GM13977 (cell line): ENCODE measurements around the gene SVBP.

Experiments
- DNase-seq: peaks from one replicate; pipeline ENCODE4 v3.0.0; 2012; ENCODE audit warnings: low spot score
- in situ Hi-C: fragments of 300-500 bp; cut with MboI; formaldehyde crosslinking; loops from one replicate; pipeline ENCODE4 v1.12.0; 2022; ENCODE audit warnings: low sequenced_read_pairs, low pct_unique_long_range_greater_than_20kb, mixed read lengths, inconsistent platforms; ENCODE audit not compliant: unreplicated experiment
- TF ChIP-seq, protein P1 (sequence below): IDR thresholded peaks from 2 replicates; pipeline ENCODE4 v1.5.1; 2012; ENCODE audit warnings: mild to moderate bottlenecking, control low read depth; ENCODE audit not compliant: insufficient read depth; ENCODE audit errors: extremely low read depth, missing control alignments

SVBP gene

DNA sequence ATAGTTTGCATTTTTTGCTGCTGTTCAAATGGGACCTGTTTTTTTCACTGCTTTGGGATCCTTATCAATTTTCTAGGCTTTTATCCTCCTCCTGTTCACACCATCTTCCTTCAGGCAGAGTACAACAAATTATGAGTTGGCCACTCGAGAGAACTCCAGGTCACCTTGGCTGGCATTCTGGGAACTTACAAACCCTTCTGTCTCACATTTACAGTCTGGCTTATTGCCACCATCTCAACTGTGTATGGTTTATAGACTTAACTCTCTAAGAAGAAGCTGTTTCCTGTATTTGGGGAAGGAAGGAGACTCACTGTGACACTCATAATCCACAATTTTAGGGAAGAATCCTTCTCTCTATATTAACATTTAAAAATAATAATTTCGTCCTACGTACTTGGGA, 23.8 kb upstream of the SVBP start:
- no peak for DNase-seq
- in situ Hi-C loops: no loop called here
- TF ChIP-seq, protein P1, sequence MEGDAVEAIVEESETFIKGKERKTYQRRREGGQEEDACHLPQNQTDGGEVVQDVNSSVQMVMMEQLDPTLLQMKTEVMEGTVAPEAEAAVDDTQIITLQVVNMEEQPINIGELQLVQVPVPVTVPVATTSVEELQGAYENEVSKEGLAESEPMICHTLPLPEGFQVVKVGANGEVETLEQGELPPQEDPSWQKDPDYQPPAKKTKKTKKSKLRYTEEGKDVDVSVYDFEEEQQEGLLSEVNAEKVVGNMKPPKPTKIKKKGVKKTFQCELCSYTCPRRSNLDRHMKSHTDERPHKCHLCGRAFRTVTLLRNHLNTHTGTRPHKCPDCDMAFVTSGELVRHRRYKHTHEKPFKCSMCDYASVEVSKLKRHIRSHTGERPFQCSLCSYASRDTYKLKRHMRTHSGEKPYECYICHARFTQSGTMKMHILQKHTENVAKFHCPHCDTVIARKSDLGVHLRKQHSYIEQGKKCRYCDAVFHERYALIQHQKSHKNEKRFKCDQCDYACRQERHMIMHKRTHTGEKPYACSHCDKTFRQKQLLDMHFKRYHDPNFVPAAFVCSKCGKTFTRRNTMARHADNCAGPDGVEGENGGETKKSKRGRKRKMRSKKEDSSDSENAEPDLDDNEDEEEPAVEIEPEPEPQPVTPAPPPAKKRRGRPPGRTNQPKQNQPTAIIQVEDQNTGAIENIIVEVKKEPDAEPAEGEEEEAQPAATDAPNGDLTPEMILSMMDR: no peak

DNA sequence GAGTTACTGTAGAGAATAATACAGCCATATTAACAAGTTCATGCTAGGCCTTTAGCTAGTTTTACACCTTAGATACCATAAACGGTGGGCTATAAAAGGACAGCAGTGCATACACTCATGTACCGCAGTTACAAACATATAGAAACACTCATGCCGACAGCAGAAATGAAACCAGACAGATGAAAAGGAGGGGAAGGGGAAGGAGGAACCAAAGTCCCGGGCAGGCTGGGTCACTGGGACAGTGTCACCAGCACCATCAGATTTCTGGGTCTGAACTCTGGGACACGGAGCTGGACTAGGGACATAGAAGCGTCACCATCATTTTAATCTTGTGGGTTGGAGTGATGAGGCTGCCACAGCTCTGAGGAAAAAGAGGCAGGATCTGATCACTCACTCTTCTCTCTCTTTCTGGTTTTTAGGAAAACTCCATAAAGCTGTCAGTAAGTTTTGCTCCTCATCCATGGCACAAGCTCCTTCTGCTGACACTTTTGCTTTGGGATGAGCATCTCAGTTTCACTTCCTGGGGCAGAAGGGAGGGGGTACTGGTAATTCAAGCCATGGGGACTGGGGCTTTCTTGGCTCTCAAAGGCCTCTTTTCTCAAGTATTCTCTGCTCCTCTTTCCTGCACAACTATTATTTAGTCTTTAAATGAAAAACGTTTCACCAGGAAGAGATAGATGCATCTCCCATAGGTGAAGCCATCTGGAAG, 21.4 kb upstream of the SVBP start:
- TF ChIP-seq, protein P1: no peak
- in situ Hi-C loops: no loop called here
- no peak for DNase-seq

DNA sequence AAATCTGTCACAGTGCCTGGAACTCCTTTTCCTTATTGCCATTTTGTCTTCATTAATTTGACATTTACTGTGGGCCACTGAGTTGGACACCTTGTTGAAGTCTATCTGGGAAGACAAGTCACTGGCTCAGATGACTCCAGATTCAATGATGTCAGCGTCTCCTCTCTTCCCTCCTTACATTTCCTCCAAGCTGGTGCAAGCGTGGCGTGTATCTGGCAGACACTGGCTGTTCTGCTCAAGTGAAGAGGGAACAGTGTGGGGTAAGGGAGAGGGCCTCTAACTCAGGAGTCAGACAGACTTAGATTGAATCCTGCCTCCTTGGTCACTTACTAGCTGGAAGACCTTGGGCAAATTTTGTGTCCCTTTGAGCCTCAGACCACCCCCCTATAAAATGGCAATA, 20.5 kb upstream of the SVBP start:
- in situ Hi-C loops: no loop called here
- TF ChIP-seq, protein P1: no peak

GRCh38 chr1:42835422-42835821, 18.2 kb upstream of the SVBP start:
- in situ Hi-C loops: no loop called here
- TF ChIP-seq, protein P1: no peak

More for the DNA sequence above, 20.5 kb upstream of the SVBP start:
- DNase-seq: no peak

DNA sequence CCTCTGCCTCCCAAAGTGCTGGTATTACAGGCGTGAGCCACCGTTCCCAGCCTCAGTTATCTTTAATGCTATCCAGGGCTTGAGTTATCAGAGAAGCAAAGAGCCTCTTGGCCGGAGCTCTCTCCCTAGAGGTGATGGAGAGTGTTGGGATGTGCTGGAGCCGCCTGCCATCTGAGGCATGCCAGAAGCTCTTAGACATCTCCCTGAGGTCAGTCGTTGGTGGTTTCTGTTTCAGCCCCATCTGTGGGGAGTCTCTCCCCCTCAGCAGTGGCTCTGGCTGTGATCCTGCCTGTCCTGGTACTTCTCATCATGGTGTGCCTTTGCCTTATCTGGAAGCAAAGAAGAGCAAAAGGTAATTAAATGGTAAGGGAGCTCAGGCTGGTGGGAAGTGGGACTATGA, 17.6 kb upstream of the SVBP start:
- TF ChIP-seq, protein P1: no peak
- in situ Hi-C loops: no loop called here
- no peak for DNase-seq

More at GRCh38 chr1:42835422-42835821, 18.2 kb upstream of the SVBP start:
- DNase-seq: no peak

DNA sequence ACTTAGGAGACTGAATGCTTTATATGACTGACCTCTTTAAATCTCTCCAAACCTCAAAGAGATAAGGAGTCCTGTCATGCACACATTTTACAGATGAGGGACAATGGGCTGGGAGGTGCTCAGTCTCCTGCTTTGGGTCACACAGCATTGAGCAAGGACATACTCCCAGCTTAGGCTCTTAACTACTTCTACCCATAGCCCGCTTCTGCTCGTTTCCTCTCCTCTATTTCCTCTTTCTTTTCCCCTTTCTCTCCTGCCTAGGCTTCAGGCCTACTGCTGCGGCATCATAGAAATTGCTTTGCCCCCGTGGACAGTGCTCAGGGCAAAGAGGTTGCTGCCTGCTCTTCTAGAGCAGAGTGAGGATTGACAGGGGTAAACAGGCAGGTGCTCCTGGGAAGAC, 16.8 kb upstream of the SVBP start:
- TF ChIP-seq, protein P1: no peak
- in situ Hi-C loops: no loop called here
- DNase-seq: no peak
